ENCODE results near the gene MAP2K5. TPM values are rescaled to one million over a fixed set of nuclear protein-coding genes. Genes with fewer than 3 reads are reported as not detected.

MAP2K5 gene
- total and polyA plus RNA-seq, 7 donors: 9.8 to 24.0 (median 16.5) TPM

GRCh38 chr15:67607329-67607728 is 64.8 kb downstream of the MAP2K5 start:
- WGBS, 3 donors: 92 to 94% (median 93%) methylated on average over 4 of the region's 4 CpGs
- TF ChIP-seq CTCF (IDR thresholded peaks at IDR 0.05): no peak
- H3K4me3 ChIP-seq: no peak overlapping the region
- intact Hi-C loops (cut with DNase I): no loop called here
- H3K9me3 ChIP-seq: no peaks in the 10 kb centered on the region
- peaks cover 0 to 4% of the 10 kb centered on the region in 2 donors for H3K36me3 ChIP-seq (ENCODE audit: insufficient read depth in 1 of 2, low read depth in 1 of 2)
- DNase-seq: no peak
- H3K27ac ChIP-seq: no peak overlapping the region
- H3K27me3 ChIP-seq (ENCODE audit: insufficient read depth in 3 of 3, low read length in 2 of 3): no peaks in the 10 kb centered on the region
- ATAC-seq: no peak
- H3K4me1 ChIP-seq: no peaks in the 10 kb centered on the region

- no peak for ATAC-seq
- 92 to 95% (median 93%) methylated on average over 3 of the region's 3 CpGs for WGBS, 3 donors
- H3K9me3 ChIP-seq: no peaks in the 10 kb centered on the region
- no peaks in the 10 kb centered on the region for H3K27me3 ChIP-seq (ENCODE audit: insufficient read depth in 3 of 3, low read length in 2 of 3)
- TF ChIP-seq CTCF (IDR thresholded peaks at IDR 0.05): no peak
- no peak for DNase-seq
- H3K36me3 ChIP-seq (ENCODE audit: insufficient read depth in 1 of 2, low read depth in 1 of 2): no peaks in the 10 kb centered on the region
- intact Hi-C loops (cut with DNase I): no loop called here
- H3K27ac ChIP-seq: no peak overlapping the region
- H3K4me3 ChIP-seq: no peak overlapping the region
- no peaks in the 10 kb centered on the region for H3K4me1 ChIP-seq
These were observed 65.6 kb downstream of the MAP2K5 start for GRCh38 chr15:67607959-67608637.

GRCh38 chr15:67608638-67608959 is 66.1 kb downstream of the MAP2K5 start:
- no peak for TF ChIP-seq CTCF (IDR thresholded peaks at IDR 0.05)
- H3K4me3 ChIP-seq: no peak overlapping the region
- H3K9me3 ChIP-seq: no peaks in the 10 kb centered on the region
- DNase-seq (no peak), ATAC-seq (no peak)
- H3K36me3 ChIP-seq (ENCODE audit: insufficient read depth in 1 of 2, low read depth in 1 of 2): no peaks in the 10 kb centered on the region
- H3K4me1 ChIP-seq: no peaks in the 10 kb centered on the region
- no peak overlapping the region for H3K27ac ChIP-seq
- no peaks in the 10 kb centered on the region for H3K27me3 ChIP-seq (ENCODE audit: insufficient read depth in 3 of 3, low read length in 2 of 3)
- 92 to 98% (median 95%) methylated on average over 2 of the region's 2 CpGs for WGBS, 3 donors
- intact Hi-C loops (cut with DNase I): no loop called here

- no peak overlapping the region for H3K4me3 ChIP-seq
- TF ChIP-seq CTCF (IDR thresholded peaks at IDR 0.05): no peak
- DNase-seq: no peak
- ATAC-seq: no peak
- 76 to 81% (median 79%) methylated on average over 6 of the region's 6 CpGs for WGBS, 3 donors
- H3K27me3 ChIP-seq (ENCODE audit: insufficient read depth in 3 of 3, low read length in 2 of 3): no peaks in the 10 kb centered on the region
- no peaks in the 10 kb centered on the region for H3K9me3 ChIP-seq
- intact Hi-C loops (cut with DNase I): no loop called here
- H3K27ac ChIP-seq: no peak overlapping the region
- H3K36me3 ChIP-seq (ENCODE audit: insufficient read depth in 1 of 2, low read depth in 1 of 2): no peaks in the 10 kb centered on the region
- H3K4me1 ChIP-seq: no peaks in the 10 kb centered on the region
These were observed 69.2 kb downstream of the MAP2K5 start for GRCh38 chr15:67611370-67612369.

Data from psoas muscle (tissue), 8 donors.